HUES6 (cell line): ENCODE results near the gene DCUN1D3.
A peak's percentile ranks its signal among the peaks of the same experiment; 100 is the strongest.
"Not testable (repeated sequence)": the region's sequence is repeated elsewhere in the genome, so short reads cannot be mapped to it uniquely, and the experiment has no call there.

ENCODE experiments used
- H3K27ac ChIP-seq: 2 replicates; pipeline ENCODE4 v1.7.0; 2013; ENCODE audit warnings: low read depth, mild to moderate bottlenecking, low read length, inconsistent platforms
- H3K27me3 ChIP-seq: 2 replicates; pipeline ENCODE4 v1.6.1; 2013; ENCODE audit warnings: low read length; ENCODE audit not compliant: control insufficient read depth, insufficient read depth
- H3K36me3 ChIP-seq: 2 replicates; pipeline ENCODE4 v1.6.1; 2013; ENCODE audit warnings: low read length; ENCODE audit not compliant: control insufficient read depth, insufficient read depth
- H3K4me1 ChIP-seq: 2 replicates; pipeline ENCODE4 v1.6.1; 2013; ENCODE audit warnings: low read length; ENCODE audit not compliant: control insufficient read depth, insufficient read depth
- H3K4me3 ChIP-seq: 2 replicates; pipeline ENCODE4 v1.5.1; 2013; ENCODE audit warnings: low read depth, low read length
- H3K9ac ChIP-seq: one replicate; pipeline ENCODE4 v1.6.1; 2013; ENCODE audit warnings: mild to moderate bottlenecking, low read length
- H3K9me3 ChIP-seq: 2 replicates; pipeline ENCODE4 v1.6.1; 2013; ENCODE audit warnings: low read depth, low read length; ENCODE audit not compliant: control insufficient read depth, insufficient read depth

The DCUN1D3 gene

GRCh38 chr16:20860995-20861394 is 39.2 kb downstream of the DCUN1D3 start:
- not testable (repeated sequence) for H3K9me3 ChIP-seq, H3K9ac ChIP-seq, H3K27ac ChIP-seq, H3K27me3 ChIP-seq, H3K4me3 ChIP-seq
- Histone ChIP-seq H3K36me3 (peaks cover 21% of the 10 kb centered on the region), H3K4me1 (peaks cover 26% of the 10 kb centered on the region)

DNA sequence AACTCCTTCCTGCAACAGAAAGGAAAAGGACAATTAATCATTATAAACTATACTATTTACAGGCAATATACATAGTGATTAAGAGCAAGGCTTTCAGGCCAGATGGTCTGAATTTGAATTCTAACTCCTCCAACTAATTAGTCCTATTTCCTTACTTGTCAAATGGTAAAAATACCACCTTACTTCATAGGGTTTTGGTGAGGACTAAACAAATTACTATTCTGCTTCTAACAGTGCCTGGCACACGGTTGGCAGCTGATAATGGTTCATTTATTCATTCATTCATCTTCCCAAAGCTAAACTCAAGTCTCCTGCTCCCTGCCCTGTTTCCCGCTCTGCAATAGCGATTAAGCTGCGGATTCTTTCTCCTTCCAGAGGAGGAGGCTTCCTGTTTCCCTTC is 39.8 kb downstream of the DCUN1D3 start:
- Histone ChIP-seq H3K9me3 (no peaks in the 10 kb centered on the region), H3K4me3 (no peak overlapping the region), H3K36me3 (peaks cover 27% of the 10 kb centered on the region), H3K27me3 (no peaks in the 10 kb centered on the region), H3K27ac (no peak overlapping the region), H3K9ac (no peak overlapping the region), H3K4me1 (peaks cover 21% of the 10 kb centered on the region)

GRCh38 chr16:20859699-20860098 is 40.5 kb downstream of the DCUN1D3 start:
- no peaks in the 10 kb centered on the region for H3K27me3 ChIP-seq
- H3K4me3 ChIP-seq, result no peak overlapping the region
- H3K4me1 ChIP-seq, result peaks cover 21% of the 10 kb centered on the region
- H3K9me3 ChIP-seq, result no peaks in the 10 kb centered on the region
- peak overlapping the region; percentile 7 for H3K9ac ChIP-seq
- peaks cover 27% of the 10 kb centered on the region for H3K36me3 ChIP-seq
- no peak overlapping the region; the same call in 1 of the 2 replicates for H3K27ac ChIP-seq

DNA sequence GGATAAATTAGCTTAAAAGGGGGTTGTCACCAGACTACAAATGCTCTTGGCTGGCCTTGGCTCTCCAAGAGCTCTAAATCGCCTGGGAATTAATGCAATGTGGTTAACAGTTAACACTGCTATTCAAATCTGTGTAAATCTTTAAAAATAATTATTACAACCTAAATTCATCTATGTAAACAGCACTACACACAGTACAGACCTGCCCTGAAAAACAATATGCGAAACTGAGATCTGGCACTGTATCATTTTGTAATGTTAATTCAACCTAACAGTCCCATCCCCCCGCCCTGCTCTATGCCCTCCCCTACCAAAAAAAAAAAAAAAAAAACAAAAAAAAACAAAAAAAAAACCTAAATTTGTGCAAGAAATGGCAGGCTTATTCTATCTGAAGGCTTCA is 40.9 kb downstream of the DCUN1D3 start:
- peaks cover 27% of the 10 kb centered on the region for H3K36me3 ChIP-seq
- H3K9me3 ChIP-seq, result no peaks in the 10 kb centered on the region
- H3K27me3 ChIP-seq, result no peaks in the 10 kb centered on the region
- H3K27ac ChIP-seq, result no peak overlapping the region; the same call in 1 of the 2 replicates
- H3K9ac ChIP-seq, result no peak overlapping the region
- peaks cover 21% of the 10 kb centered on the region for H3K4me1 ChIP-seq
- H3K4me3 ChIP-seq, result no peak overlapping the region

DNA sequence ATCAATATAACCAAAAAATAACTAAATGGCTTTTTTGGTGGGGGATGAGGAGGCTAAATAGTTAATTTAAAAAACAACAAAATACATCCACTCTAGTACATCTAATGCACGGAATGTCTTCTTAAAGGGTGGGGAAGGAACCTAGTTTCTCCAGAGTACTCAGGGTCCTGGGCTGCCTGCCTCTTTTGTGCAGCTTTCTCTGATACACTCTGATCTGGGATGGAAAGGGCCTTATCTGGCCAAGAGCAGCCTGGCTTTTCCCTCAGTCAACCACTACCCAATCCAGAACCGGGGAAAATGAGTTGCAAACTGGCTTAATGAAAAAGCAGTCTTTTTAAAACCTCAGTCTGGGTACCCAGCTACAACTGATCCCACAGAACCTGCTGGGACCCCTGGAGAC is 42.9 kb downstream of the DCUN1D3 start:
- H3K27me3 ChIP-seq, result no peaks in the 10 kb centered on the region
- no peak overlapping the region for H3K9ac ChIP-seq
- no peaks in the 10 kb centered on the region for H3K9me3 ChIP-seq
- H3K27ac ChIP-seq, result no peak overlapping the region
- H3K36me3 ChIP-seq, result peaks cover 27% of the 10 kb centered on the region
- H3K4me3 ChIP-seq, result no peak overlapping the region
- H3K4me1 ChIP-seq, result peaks cover 21% of the 10 kb centered on the region

DNA sequence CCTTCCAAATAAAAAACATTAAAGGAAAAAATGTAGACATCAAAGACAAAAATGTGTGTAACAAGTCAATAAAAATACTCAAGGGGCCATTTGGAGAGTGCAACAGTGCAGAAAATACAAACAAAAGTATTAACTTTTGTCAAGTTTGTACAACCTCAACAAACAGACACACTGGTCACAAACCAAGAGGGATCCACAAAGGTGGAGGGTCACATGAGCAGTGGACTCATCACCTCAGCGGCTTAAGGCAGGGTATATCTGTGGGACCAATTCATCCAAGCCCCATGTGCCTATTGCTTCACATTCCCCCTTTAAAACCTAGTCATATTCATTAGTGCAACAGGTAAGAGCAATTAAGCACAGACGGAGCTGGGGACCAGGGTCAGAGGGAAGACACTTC is 45.2 kb downstream of the DCUN1D3 start:
- no peaks in the 10 kb centered on the region for H3K9me3 ChIP-seq
- peaks cover 9% of the 10 kb centered on the region for H3K36me3 ChIP-seq
- no peak overlapping the region for H3K9ac ChIP-seq
- no peaks in the 10 kb centered on the region for H3K27me3 ChIP-seq
- H3K27ac ChIP-seq, result no peak overlapping the region
- peaks cover 11% of the 10 kb centered on the region for H3K4me1 ChIP-seq
- no peak overlapping the region for H3K4me3 ChIP-seq

- H3K27me3 ChIP-seq, result no peaks in the 10 kb centered on the region
- H3K9me3 ChIP-seq, result no peaks in the 10 kb centered on the region
- peaks cover 6% of the 10 kb centered on the region; the same call in 1 of the 2 replicates for H3K4me1 ChIP-seq
- H3K27ac ChIP-seq, result no peak overlapping the region
- no peak overlapping the region for H3K4me3 ChIP-seq
- no peak overlapping the region for H3K9ac ChIP-seq
- H3K36me3 ChIP-seq, result peaks cover 6% of the 10 kb centered on the region; the same call in 1 of the 2 replicates
These were observed 46.1 kb downstream of the DCUN1D3 start for GRCh38 chr16:20853981-20854620.

DNA sequence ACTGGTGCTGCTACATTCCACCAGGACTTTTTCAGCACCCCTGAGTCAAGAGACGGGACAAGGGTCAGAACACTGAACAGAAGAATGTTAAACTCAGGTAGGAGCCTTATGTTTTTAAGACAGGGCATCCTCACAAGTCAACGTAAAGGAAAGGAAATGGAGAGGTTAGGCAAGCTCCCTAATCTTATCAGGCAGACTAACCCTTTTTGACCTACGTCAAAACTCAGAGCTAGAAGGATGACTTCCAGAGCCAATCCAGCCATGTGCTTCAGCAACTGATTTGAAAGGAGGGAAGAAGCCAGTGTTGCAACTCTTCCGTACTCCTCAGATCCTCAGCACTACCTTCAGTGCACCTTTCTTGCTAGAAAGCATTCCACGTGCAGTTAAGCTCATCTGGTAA is 47.0 kb downstream of the DCUN1D3 start:
- Histone ChIP-seq H3K4me3 (no peak overlapping the region), H3K36me3 (peaks cover 6% of the 10 kb centered on the region; the same call in 1 of the 2 replicates), H3K4me1 (peaks cover 6% of the 10 kb centered on the region; the same call in 1 of the 2 replicates), H3K9me3 (no peaks in the 10 kb centered on the region), H3K27me3 (no peaks in the 10 kb centered on the region), H3K9ac (peak overlapping the region; percentile 22), H3K27ac (no peak overlapping the region)

DNA sequence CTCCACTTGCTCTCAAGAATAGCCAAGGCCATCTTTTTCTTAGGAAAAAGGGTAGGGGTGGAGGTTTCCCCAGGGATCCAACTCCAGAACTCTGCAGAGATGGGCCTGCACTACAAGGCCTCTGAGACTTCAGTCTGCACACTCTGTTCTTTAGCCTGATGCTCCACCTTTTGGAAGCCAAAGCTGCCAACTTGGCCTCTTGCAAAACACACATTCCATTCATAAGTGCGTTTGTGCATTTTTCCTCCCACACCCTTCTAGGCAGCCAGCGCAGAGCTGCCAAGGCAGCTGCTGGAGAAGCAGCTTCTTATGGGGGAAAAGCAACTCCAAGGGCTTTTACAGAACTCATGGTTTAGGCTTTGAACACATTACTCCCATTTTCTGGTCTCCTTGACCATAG is 48.6 kb downstream of the DCUN1D3 start:
- H3K4me3 ChIP-seq, result no peak overlapping the region
- H3K9me3 ChIP-seq, result no peaks in the 10 kb centered on the region
- H3K27ac ChIP-seq, result no peak overlapping the region
- no peak overlapping the region for H3K9ac ChIP-seq
- peaks cover 8% of the 10 kb centered on the region for H3K36me3 ChIP-seq
- no peaks in the 10 kb centered on the region for H3K27me3 ChIP-seq
- H3K4me1 ChIP-seq, result no peaks in the 10 kb centered on the region

DNA sequence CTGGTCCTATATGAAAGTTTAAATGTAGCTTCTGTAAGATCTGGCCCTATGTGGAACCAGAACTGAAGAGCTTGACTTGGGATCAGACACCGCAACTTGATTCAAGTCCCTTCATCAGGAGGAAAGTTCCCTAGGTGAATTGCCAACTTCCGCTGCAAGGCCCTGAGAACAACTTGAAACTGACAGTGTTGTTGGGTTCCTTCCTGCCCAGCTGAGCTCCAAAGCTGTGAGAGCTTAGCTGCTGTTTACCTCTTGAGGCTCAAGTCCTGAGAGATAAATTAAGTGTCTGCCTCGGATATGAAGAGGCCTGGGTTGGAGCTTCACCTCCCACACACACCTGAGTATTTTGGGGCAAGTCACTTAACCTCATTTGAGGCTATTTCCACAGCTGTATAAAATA is 49.2 kb downstream of the DCUN1D3 start:
- Histone ChIP-seq H3K36me3 (peaks cover 13% of the 10 kb centered on the region), H3K27ac (no peak overlapping the region), H3K9me3 (no peaks in the 10 kb centered on the region), H3K4me1 (no peaks in the 10 kb centered on the region), H3K9ac (no peak overlapping the region), H3K27me3 (no peaks in the 10 kb centered on the region), H3K4me3 (no peak overlapping the region)

DNA sequence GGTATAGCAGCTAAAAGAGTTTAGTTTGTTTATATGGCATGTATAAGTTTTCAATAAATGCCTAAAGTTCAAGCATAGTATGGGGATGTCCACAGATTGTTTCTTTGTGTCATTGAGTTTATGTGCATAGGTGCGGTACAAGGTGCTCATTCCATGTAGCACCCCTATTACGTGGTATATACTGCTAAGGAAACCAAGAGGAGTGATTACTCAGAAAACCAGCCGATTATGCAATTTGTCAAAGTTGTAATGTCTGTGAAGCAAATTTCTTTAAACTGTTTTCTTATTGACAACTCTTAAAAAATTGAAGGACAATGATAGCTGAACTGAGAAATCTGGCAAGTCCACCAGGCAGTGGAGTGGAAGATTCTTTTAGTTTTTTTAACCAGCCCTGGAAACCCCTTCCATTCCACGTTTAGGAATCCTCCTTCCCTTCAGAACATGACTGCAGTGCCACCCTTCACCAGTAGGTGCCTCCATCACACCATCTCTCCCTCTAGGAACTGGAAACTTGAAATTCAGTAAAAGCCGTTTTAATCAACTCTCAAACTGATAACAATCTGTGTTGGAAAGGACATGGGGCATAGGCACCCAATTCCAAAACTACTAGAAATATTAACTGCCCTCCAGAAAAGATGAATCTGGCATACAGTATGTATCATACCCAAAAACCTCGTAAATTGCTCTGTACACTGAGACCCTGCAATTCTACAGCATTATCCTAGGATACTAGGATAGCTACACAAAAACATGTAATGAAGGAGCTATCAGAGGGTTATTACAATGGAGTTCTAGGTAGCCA is 50.4 kb downstream of the DCUN1D3 start:
- no peaks in the 10 kb centered on the region for H3K27me3 ChIP-seq
- no peaks in the 10 kb centered on the region for H3K9me3 ChIP-seq
- H3K27ac ChIP-seq, result no peak overlapping the region
- no peaks in the 10 kb centered on the region for H3K4me1 ChIP-seq
- peaks cover 17% of the 10 kb centered on the region for H3K36me3 ChIP-seq
- H3K4me3 ChIP-seq, result no peak overlapping the region
- no peak overlapping the region for H3K9ac ChIP-seq
